ENCODE measurements around the gene PCNX2.
A peak's percentile ranks its signal among the peaks of the same experiment; 100 is the strongest.
"Not testable (repeated sequence)": the region's sequence is repeated elsewhere in the genome, so short reads cannot be mapped to it uniquely, and the experiment has no call there.

Gene PCNX2

DNA sequence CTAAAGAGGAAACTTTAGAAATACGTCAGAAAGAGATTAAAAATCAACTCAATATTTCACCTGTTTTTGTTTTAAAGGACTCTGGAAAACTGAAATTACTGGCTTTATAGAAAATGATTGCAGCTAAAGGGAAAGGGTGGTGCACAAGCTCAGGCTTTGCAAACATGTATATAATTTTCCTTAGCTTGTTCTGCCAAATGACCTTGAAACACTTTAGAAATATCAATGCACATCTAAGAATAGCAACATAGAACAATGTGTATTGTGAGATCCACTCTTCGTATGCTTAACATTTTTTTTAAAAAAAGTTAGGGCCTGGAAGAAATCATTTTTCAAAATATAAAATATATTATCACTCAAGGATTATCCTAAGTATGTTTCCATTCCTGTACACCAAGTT, 201.3 kb downstream of the PCNX2 start:
- DNase-seq = no peak

DNA sequence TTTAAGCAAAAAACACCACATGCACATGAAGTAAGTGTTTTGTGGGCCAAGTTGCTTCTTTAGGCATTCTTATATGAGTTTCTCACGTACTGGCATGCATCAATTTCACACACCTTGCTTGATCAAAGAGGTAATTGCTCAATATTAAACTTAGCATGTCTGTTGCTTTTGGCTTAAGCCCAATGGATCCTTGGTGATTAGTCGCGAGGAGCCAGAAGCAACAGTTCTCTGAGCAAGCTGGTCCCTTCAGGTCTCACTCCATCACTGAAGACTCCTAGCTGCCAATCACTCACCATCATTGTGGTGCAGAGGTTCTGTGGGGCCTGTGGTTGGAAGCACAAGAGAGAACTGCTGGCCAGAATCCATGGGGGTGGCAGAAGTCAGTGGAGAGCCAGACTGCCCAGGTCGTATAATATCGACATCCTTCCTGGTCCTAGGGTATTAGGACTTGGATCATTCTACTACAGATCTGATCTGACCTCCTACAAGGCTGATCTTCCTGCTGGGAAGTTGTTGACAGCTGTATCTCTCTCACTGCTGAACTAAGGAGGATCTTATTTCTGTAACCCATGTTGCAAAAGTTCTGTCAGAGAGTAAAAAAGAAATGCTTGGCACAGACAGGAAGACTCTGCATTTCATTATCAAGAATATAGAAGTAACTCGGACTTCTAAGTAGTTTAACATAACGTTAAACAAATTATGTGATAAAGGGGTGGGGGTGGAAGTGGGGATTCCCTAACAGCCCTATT, 204.6 kb downstream of the PCNX2 start:
- DNase-seq = no peak

- no peak for DNase-seq
Measured at GRCh38 chr1:233089251-233089650, 206.3 kb downstream of the PCNX2 start.

DNA sequence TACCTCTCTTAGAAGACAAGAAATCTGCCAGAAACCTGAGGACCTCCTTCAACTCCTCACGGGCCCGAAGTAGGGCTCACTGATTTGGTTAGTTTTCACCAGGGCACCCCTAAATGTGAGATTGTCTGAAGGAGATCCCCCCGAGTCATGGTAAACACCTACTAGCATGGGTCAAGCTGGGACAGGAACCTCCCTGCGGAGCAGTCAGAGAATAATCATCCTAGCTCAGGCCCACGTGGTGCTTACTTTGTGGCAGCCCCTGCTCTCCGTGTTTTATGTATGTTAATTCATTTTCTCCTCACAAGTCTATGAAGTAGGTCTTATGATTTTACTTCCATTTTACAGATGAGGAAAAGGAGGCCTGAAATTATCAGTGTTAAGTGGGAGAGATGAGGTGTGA, 206.9 kb downstream of the PCNX2 start:
- no peak for DNase-seq

- no peak for DNase-seq
Measured at GRCh38 chr1:233086961-233087881, 208.3 kb downstream of the PCNX2 start.

DNA sequence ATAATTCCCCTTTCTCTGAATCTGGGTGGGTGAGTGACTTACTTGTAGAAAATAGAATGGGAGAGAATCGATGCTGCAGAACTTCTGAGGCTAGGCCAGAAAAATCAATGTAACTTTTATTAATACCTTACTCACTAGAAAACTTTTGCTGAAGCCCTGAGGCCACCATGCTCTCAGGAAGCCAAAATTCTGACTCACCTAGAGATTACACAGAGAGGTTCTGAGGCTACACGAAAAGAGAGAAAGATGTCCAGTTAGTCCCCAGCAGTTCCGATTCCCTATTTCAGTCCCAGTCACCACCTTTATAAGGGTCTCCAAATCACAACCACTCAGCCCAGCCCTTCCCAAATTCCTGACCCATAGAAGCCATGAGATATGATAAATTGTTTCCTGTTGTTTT, 210.0 kb downstream of the PCNX2 start:
- DNase-seq = no peak

- peak; percentile 95 for DNase-seq
Measured at GRCh38 chr1:233082778-233083550, 212.6 kb downstream of the PCNX2 start.

GRCh38 chr1:233081735-233082134, 213.8 kb downstream of the PCNX2 start:
- DNase-seq = peak; percentile 91

DNA sequence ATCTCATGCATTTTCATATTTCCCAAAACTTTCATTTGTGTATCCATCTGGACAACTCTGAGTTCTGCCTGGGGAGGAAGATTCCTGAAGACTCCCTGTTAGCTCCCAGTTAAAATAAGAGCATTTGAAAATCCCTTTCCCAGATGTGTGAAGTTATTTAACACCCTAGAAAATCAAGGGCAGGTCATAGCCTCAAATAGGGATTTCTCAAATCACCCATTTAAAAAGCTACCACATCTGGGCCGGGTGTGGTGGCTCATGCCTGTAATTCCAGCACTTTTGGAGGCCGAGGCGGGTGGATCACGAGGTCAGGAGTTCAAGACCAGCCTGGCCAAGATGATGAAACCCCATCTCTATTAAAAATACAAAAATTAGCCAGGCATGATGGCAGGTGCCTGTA, 214.7 kb downstream of the PCNX2 start:
- not testable (repeated sequence) for DNase-seq

DNA sequence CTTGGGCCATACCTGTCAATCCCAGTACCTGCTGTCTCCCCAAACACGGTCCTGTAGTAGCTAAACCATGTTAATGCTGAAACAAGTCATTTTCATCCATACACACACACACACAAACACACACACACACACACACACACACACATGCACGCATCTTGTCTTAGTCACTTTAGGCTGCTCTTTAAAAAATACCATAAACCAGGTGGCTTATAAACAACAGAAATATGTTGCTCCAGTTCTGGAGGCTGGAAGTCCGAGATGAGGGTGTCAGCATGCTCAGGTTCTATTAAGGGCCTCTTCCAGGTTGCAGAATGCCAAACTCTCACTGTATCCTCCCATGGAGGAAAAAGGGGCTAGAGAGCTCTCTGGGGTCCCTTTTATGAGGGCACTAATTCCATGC, 215.2 kb downstream of the PCNX2 start:
- no peak for DNase-seq

- no peak for DNase-seq
Measured at GRCh38 chr1:233079574-233079973, 216.0 kb downstream of the PCNX2 start.

- no peak for DNase-seq
Measured at GRCh38 chr1:233078396-233078795, 217.1 kb downstream of the PCNX2 start.

DNA sequence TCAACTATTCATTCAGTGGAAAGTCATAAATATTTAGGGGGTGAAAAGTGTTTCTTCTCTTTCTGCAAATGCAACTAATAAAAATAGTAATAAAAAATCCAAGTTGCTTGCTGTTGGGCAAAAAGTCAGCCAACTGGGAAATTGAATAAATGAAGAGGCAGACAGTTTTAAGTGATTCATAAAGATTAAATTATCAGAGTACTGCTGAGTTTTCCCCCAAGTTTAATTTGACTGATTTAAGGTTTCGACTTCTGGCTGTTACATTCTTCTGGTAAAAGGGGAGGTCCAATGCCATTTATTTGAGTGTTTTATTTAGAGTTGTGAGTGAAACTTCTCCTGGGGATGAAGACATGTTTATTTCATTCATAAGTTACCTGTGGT, 219.6 kb downstream of the PCNX2 start:
- no peak for DNase-seq

GRCh38 chr1:233066087-233066486, 229.4 kb downstream of the PCNX2 start:
- no peak for DNase-seq

DNA sequence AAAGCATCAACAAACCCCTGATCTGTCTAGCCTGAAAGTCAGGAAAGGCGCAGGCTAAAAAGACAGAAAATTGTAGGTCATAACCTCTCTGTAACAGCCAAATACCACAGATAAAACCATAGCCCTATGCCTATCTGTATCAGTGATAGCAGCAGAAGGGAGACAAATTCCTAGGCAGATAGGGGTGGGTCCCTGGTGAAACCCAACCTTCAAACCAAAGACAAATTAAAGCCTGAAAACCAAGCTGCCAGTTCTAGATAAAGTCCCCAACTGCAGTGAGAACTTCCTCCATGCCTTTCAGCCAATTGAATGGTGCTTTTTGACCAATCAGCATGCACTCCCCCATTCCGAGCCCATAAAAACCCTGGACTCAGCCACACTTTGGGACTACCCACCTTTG, 229.8 kb downstream of the PCNX2 start:
- DNase-seq = no peak

- DNase-seq = no peak
Measured at GRCh38 chr1:233064988-233065387, 230.5 kb downstream of the PCNX2 start.

GRCh38 chr1:233063462-233063861, 232.1 kb downstream of the PCNX2 start:
- DNase-seq = no peak

DNA sequence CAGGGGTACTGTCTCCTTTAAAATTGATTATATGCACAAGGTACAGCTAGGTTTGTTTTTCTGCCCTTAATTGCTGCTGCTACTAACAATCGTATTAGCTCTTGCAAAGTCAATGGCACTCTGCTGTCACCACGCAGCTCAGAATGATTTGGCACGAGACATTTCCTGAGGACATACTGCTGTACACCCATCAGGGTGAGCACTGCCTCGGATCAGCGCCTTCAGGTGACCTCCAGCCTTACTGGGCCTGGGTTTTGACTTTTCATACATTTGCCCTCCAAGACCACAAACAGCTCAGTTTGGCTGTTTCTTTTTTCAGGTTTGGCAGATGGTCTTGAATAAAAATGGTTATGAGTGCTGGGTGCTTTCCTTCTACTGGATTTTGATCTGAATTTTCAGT, 234.3 kb downstream of the PCNX2 start:
- peak; percentile 38 for DNase-seq

DNA sequence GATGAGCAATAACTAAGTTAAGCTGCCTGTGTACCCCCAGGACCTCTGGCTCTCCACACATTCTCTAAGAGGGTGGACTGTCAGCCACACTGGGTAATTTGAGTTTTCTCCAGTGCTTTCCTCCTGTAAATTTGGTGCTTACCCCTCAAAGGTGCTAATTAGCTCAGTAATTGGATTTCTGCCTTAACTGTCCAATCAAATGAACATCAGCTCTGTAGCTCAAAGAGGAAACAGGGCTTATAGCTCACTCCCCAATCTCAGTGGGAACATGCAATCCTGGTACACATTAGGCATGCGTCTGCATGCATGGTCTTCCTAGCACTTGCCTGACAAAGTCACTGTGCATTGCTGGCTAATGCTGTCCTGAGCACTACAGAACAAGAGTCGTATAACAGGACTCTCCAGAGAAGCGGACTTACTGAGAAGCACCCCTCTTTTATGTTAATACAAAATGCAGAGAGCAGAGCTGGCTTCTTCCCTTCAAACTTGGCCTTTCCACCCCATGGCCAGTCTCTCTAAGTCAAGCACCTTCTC, 235.0 kb downstream of the PCNX2 start:
- no peak for DNase-seq

- DNase-seq = peak; percentile 95
Measured at GRCh38 chr1:233057836-233058235, 237.7 kb downstream of the PCNX2 start.

DNA sequence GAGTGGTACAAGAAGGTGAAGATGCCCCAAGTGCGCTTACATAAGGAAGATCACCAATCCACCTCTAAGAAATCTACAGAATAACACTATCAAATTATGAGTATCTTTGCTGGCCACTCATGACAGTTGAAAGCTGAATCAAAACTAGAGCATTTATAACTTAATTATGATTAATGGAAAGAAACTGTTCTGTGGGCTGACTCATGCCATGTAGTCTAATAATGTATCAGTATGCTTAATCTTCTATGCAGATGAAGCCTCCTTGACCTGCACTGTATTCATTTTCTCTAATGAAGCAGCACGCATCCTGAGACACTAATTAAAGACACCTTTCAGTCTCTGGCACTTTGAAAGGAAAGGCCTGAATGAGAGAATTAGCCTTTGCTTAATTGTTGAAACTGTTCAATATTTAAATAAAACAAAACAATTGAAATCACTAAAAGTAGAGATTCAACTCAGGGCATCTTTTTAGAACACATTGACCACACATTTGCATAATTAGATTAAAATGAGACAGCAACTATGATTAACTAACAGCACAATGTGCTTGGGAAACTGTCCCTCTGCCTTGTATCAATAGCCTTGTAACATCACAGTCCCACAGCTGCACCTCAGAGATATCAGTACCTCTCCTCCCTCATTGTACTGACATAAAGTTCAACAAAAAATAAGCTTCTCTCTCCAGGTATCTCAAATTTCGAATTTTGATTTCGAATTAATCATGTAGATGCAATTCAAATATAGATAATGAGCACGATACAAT, 239.5 kb downstream of the PCNX2 start:
- no peak for DNase-seq

GRCh38 chr1:233045588-233045987, 249.9 kb downstream of the PCNX2 start:
- peak; percentile 7 for DNase-seq

Data from DMS79 treated with DMSO at 0.1 percent for 48 hours (cell line).